Effector memory CD8-positive, alpha-beta T cell (primary cell): ENCODE results near the gene GNAI1.

Source experiments
- ATAC-seq: fragments of 150-1000 bp; cut with Tn5 transposase; replicated peaks from 2 replicates; pipeline ENCODE4 v1.10.0; 2021; ENCODE audit warnings: mild to moderate bottlenecking, moderate library complexity
- DNase-seq, 3 experiments: peaks; one replicate each; pipeline ENCODE4 v3.0.0; 2021
- H3K27ac Mint-ChIP-seq, 2 donors: one replicate each; pipeline ENCODE4 v1.8.0; 2022; ENCODE audit warnings: mild to moderate bottlenecking in 2 of 2, mixed read lengths in 2 of 2, moderate library complexity in 2 of 2
- H3K27me3 Mint-ChIP-seq, 2 donors: one replicate each; pipeline ENCODE4 v1.8.0; 2022; ENCODE audit warnings: mixed read lengths in 2 of 2
- H3K36me3 Mint-ChIP-seq: one replicate; pipeline ENCODE4 v1.8.0; 2022; ENCODE audit warnings: mild to moderate bottlenecking, moderate library complexity, mixed read lengths; ENCODE audit not compliant: insufficient read depth
- H3K4me1 Mint-ChIP-seq, 2 donors: one replicate each; pipeline ENCODE4 v1.8.0; 2022; ENCODE audit warnings: low read depth in 2 of 2, mixed read lengths in 2 of 2
- H3K4me3 Mint-ChIP-seq, 2 donors: one replicate each; pipeline ENCODE4 v1.8.0; 2022; ENCODE audit warnings: mild to moderate bottlenecking in 2 of 2, mixed read lengths in 2 of 2, moderate library complexity in 2 of 2
- H3K9me3 Mint-ChIP-seq, 2 donors: one replicate each; pipeline ENCODE4 v1.8.0; 2022; ENCODE audit warnings: mixed read lengths in 2 of 2

Gene GNAI1

DNA sequence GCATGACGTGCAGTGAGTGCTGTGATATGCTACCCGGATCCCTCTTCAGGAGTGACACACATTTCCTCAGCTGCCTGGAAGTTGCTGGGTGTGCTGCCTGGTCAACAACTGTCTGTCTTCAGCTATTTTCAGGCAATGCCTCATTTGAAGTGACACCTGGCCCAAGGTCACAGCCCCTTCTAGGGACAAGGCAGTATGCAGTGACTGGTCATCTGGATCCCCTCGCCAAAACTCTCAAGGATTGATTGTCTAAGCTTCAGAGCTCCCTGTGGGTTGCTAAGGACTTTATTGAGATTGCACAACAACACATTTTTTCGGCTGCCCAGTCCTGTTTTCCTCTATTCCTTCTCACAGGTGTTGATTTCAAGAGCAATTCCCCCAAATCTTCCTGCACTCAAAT, 108.8 kb downstream of the GNAI1 start:
- no peak for DNase-seq
- no peak overlapping the region for H3K4me3 Mint-ChIP-seq
- no peaks in the 10 kb centered on the region for H3K36me3 Mint-ChIP-seq
- peaks cover 3 to 13% of the 10 kb centered on the region in 2 donors for H3K9me3 Mint-ChIP-seq
- no peaks in the 10 kb centered on the region for H3K27me3 Mint-ChIP-seq
- no peaks in the 10 kb centered on the region for H3K4me1 Mint-ChIP-seq
- no peak overlapping the region for H3K27ac Mint-ChIP-seq
- no peak for ATAC-seq

DNA sequence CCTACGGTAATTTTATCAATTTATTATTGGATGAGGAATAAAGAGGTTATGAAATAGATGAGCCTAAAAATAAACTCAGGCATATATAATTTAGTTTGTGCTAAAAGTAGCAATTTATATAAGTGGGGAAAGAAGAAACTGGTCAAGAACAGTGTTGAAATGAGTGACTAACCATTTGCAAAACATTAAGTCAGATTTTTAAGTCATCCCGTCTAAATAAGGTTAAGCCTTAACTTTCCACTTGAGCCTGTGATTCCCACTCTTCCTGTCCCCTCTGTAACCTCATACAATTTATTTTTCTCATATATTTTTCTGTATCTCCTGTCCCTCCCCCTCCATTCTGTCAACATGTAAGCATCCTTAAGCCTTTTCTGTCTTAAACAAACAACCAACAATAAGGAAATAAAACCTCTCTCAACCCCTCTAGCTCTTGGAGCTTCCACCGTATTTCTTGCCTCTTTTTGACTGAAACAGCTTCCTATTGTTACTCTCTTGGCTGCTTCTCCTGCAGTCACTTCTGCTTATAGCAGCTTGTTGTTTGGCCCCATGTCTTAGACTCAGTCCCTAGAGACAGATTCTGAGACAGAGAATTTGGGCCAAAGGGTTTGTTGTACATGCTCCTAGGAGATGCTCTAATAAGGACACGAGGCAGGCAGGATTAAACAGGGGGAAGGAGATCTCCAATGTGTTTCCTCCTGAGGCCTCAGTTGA, 109.7 kb downstream of the GNAI1 start:
- DNase-seq: no peak
- H3K4me3 Mint-ChIP-seq: no peak overlapping the region

DNA sequence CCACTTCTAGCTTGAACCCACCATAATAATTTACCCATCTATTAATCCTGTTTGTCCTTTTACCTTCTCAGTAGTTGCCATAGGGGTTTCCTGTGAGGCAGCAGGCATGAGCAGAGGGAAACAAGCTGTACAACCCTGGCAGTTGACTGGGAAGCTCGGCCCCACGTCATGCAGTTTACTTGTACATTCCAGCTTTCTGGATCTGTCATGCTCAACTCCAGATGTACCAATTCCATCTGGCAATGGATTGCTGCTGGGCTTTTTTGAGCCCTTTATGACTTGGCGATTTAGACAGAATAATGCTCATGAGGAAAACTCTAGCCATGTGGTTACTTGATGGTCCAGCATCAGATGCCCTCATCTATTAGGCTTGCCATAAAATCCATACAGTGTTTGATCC, 112.5 kb downstream of the GNAI1 start:
- DNase-seq: no peak
- H3K4me3 Mint-ChIP-seq: no peak overlapping the region
- no peaks in the 10 kb centered on the region for H3K4me1 Mint-ChIP-seq
- H3K27me3 Mint-ChIP-seq: no peaks in the 10 kb centered on the region
- no peaks in the 10 kb centered on the region for H3K36me3 Mint-ChIP-seq
- ATAC-seq: no peak
- peaks cover 6 to 19% of the 10 kb centered on the region in 2 donors for H3K9me3 Mint-ChIP-seq
- H3K27ac Mint-ChIP-seq: no peak overlapping the region

More for the DNA sequence above, 109.7 kb downstream of the GNAI1 start:
- ATAC-seq: no peak
- no peaks in the 10 kb centered on the region for H3K36me3 Mint-ChIP-seq
- no peaks in the 10 kb centered on the region for H3K4me1 Mint-ChIP-seq
- peaks cover 3 to 13% of the 10 kb centered on the region in 2 donors for H3K9me3 Mint-ChIP-seq
- no peak overlapping the region for H3K27ac Mint-ChIP-seq
- no peaks in the 10 kb centered on the region for H3K27me3 Mint-ChIP-seq

DNA sequence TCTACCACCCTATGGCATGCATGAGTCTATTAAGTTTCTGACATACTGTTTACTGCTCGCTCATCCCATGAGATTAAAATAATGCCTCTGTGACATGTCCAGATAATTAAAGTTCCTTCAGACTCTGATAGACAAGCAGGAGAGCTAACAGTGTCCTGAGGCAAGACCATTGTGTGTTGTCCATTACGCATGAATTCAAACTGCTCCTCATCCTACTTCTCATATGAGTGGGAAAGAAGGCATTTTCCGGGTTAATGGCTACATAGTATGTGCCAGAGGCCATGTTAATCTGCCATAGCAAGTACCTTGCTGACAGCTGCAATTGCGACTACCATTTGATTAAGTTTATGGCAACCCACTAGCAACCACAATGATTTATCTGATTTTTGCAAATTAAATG, 113.3 kb downstream of the GNAI1 start:
- Mint-ChIP-seq H3K27me3 (no peaks in the 10 kb centered on the region), H3K4me1 (no peaks in the 10 kb centered on the region), H3K4me3 (no peak overlapping the region), H3K36me3 (no peaks in the 10 kb centered on the region), H3K27ac (no peak overlapping the region), H3K9me3 (peaks cover 8 to 19% of the 10 kb centered on the region in 2 donors)
- ATAC-seq (no peak), DNase-seq (no peak)

DNA sequence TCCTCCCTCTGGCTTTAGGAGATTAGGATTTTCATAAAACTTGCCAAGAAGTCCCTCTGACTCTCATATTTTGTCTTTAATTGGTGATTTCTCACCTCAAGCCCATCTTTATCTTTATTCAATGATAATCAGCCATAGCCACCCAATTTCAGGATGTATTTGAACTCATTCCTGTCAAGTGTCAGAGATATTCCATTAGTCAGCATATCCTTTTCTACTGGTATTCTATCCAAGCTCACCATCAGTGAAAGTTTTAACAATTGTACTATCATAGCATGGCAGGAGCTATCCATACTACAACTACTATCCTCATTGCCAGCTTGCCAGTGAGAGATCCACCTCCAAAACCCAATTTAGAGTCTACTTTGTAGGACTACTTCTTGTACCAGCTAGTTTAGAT, 114.6 kb downstream of the GNAI1 start:
- no peaks in the 10 kb centered on the region for H3K4me1 Mint-ChIP-seq
- H3K4me3 Mint-ChIP-seq: no peak overlapping the region
- ATAC-seq (no peak), DNase-seq (no peak)
- H3K36me3 Mint-ChIP-seq: no peaks in the 10 kb centered on the region
- no peak overlapping the region for H3K27ac Mint-ChIP-seq
- H3K9me3 Mint-ChIP-seq: peaks cover 11 to 27% of the 10 kb centered on the region in 2 donors
- no peaks in the 10 kb centered on the region for H3K27me3 Mint-ChIP-seq

DNA sequence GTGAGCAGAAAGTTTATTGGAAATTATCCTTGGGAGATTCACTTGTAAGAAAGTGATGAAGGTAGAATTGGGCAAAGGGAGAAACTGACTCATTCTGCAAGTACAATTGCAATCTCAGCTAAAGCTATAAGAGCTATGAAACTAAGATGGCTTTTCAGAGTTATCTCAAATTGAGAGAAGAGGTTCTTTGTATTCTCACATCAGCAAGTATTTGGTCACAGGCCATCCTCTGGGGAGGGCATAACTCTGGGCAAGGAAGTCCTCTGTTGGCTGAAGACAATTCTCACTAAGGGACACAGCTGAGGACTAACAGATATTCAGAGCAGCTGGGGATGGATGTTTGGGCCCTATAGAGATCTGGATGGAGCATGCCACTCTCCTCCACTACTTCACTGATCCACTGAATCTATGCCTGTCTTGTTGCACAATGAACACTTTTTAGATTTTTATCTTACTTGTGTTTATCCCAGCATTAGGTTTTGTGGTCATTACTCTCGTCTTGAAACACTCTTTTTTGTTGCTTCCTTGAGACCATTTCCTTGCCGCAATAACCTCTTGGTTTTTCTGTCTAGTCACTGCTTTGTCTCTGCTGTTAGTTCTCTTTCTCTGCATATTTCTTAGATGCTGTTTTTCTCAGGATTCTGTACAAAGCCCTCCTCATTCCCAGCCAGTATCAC, 115.1 kb downstream of the GNAI1 start:
- Mint-ChIP-seq H3K4me1 (no peaks in the 10 kb centered on the region), H3K4me3 (no peak overlapping the region), H3K27ac (no peak overlapping the region), H3K9me3 (peaks cover 8 to 32% of the 10 kb centered on the region in 2 donors), H3K36me3 (no peaks in the 10 kb centered on the region), H3K27me3 (no peaks in the 10 kb centered on the region)
- ATAC-seq (no peak), DNase-seq (no peak)

DNA sequence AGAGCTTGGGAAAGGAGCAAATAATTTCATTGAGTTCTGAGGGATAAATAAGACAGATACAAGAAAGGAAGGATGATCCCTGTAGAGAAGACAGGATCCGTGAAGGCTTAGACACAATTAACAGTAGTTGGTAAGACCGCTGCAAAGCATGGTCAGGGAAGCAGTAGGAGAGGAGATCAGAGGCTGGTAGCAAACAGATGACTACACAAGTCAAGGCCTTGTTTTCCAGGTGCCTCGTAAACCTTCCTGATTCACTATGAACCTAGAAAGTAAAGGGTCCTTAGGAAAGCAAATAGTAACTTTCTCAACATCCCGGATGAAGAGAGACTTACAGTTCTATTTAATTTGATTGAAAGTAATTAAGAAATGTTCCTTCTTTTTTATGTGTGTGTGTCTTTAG, 118.6 kb downstream of the GNAI1 start:
- Mint-ChIP-seq H3K9me3 (peaks cover 13 to 41% of the 10 kb centered on the region in 2 donors), H3K27ac (no peak overlapping the region), H3K4me1 (no peaks in the 10 kb centered on the region), H3K36me3 (no peaks in the 10 kb centered on the region), H3K4me3 (no peak overlapping the region), H3K27me3 (no peaks in the 10 kb centered on the region)
- ATAC-seq (no peak), DNase-seq (no peak)

DNA sequence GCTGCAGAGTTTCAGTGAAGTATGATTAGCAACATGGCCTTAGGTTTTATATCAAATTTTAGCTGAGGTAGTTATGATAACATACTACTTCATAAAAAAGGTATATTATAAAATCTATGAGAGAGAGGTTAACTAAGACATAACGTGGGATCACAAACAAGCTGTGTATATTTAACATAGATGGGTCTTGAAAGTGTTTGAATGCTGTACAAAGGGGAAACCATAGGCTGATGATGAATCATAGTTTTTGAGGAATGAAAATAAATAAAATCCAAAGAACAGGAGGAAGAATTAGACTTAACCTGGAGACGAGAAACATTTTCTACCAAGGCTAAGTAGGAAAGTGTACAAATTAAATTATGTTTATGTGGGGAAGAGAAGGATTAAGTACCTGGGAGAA, 119.0 kb downstream of the GNAI1 start:
- DNase-seq: no peak
- Mint-ChIP-seq H3K4me1 (no peaks in the 10 kb centered on the region), H3K36me3 (no peaks in the 10 kb centered on the region), H3K4me3 (no peak overlapping the region), H3K27ac (no peak overlapping the region), H3K27me3 (no peaks in the 10 kb centered on the region), H3K9me3 (peaks cover 13 to 41% of the 10 kb centered on the region in 2 donors)
- ATAC-seq: no peak

DNA sequence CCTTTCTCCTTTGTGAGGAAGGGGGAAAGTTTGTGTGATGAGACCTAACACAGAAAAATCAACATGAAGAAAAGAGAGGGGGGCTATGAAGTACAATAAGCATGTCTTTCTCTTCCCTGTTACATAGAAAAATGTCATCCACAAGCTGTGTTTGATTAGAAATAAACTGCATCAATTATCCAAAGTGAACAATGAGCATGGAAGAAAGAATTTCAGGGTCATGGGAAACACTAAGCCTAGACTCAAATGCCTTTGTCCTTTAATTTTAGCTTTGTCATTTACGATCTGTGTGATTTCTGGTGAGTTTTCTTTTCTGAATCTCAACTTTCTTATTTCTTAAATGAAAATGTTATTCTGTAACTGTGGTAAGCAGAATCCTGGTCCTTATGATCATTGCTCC, 121.0 kb downstream of the GNAI1 start:
- H3K27me3 Mint-ChIP-seq: no peaks in the 10 kb centered on the region
- DNase-seq (no peak), ATAC-seq (no peak)
- H3K27ac Mint-ChIP-seq: no peak overlapping the region
- H3K4me3 Mint-ChIP-seq: no peak overlapping the region
- H3K36me3 Mint-ChIP-seq: no peaks in the 10 kb centered on the region
- no peaks in the 10 kb centered on the region for H3K4me1 Mint-ChIP-seq
- H3K9me3 Mint-ChIP-seq: peaks cover 14 to 32% of the 10 kb centered on the region in 2 donors

DNA sequence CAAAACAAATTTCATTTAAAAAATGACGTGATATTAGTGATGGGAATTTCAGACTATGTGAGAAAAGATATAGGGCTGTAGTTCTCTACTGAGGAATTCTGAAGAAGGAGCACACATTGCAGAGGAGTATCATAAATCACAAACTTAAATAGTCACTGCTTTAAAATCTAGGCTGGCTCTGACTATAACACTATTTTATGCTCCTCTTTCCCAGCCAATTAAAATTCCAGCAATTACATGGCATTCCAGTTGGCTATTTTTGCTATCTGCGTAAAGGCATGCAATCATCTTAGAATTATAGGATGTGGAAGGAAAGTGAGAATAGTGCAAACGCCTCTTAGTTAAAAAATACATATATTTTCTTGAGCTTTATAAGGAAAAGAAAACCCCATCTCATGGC, 123.1 kb downstream of the GNAI1 start:
- H3K27ac Mint-ChIP-seq: no peak overlapping the region
- ATAC-seq (no peak), DNase-seq (no peak)
- H3K4me1 Mint-ChIP-seq: no peaks in the 10 kb centered on the region
- no peak overlapping the region for H3K4me3 Mint-ChIP-seq
- no peaks in the 10 kb centered on the region for H3K27me3 Mint-ChIP-seq
- peaks cover 11 to 42% of the 10 kb centered on the region in 2 donors for H3K9me3 Mint-ChIP-seq
- no peaks in the 10 kb centered on the region for H3K36me3 Mint-ChIP-seq

DNA sequence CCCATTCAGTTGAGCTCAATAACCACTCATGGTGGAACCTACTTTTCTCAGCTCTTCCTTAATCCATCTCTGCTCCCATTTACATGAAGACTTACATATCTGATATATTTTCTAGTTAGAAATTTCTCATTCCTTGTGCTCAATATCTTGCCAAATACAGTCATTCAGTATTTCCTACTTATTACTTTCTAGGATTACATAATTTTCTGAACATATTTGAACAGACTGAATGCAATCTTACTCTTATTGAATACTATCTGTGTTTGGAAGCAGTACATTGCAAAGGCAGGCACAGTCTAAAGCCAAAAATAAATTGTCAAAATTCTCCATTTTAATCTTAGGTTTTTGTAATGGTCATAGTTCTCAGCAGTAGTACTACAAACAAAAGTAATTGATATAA, 126.0 kb downstream of the GNAI1 start:
- H3K27ac Mint-ChIP-seq: no peak overlapping the region
- ATAC-seq: no peak

DNA sequence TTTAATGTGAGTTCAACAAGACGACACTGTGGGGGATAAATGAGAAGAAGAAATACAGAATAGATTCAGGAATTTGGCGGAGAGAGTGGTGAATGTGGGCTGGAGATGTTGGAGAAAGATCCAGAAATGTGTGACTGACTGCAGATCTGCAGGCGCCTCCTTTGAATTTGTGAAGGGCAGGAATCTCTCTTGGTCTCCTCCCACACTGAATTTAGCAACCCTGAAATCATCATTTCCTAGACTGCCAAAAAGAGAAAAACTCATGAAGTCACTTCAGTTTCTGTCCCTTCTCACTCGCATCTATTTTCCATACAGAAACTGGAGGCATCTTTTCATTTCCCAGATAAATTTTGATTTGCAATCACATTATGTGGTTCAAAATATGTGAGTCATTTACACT, 128.7 kb downstream of the GNAI1 start:
- Mint-ChIP-seq H3K4me1 (no peaks in the 10 kb centered on the region), H3K4me3 (no peak overlapping the region), H3K27me3 (no peaks in the 10 kb centered on the region), H3K9me3 (peaks cover 5 to 14% of the 10 kb centered on the region in 2 donors), H3K36me3 (no peaks in the 10 kb centered on the region), H3K27ac (no peak overlapping the region)
- DNase-seq: no peak
- no peak for ATAC-seq

More for the DNA sequence above, 126.0 kb downstream of the GNAI1 start:
- H3K36me3 Mint-ChIP-seq: no peaks in the 10 kb centered on the region
- H3K9me3 Mint-ChIP-seq: peaks cover 6 to 29% of the 10 kb centered on the region in 2 donors
- no peaks in the 10 kb centered on the region for H3K27me3 Mint-ChIP-seq
- H3K4me1 Mint-ChIP-seq: no peaks in the 10 kb centered on the region
- no peak overlapping the region for H3K4me3 Mint-ChIP-seq
- DNase-seq: no peak

DNA sequence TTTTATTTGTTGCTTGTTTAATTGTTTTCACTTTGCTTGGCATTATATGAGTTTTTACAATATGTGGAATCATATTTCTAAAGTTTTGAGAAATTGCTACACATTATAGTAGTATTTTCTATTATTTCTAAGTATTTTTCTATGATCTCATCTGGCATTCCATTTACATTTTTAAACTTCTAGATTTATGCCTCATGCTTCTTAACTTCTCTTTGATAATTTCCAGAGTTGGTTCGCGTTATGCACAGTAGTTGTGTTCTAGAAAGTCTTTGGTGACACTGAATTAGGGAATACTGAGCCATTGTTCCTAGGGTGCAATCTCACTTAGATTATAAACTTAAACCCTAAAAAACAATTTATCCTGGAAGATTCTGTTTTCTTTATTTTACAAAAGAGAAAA, 129.2 kb downstream of the GNAI1 start:
- no peak for DNase-seq
- no peaks in the 10 kb centered on the region for H3K36me3 Mint-ChIP-seq

DNA sequence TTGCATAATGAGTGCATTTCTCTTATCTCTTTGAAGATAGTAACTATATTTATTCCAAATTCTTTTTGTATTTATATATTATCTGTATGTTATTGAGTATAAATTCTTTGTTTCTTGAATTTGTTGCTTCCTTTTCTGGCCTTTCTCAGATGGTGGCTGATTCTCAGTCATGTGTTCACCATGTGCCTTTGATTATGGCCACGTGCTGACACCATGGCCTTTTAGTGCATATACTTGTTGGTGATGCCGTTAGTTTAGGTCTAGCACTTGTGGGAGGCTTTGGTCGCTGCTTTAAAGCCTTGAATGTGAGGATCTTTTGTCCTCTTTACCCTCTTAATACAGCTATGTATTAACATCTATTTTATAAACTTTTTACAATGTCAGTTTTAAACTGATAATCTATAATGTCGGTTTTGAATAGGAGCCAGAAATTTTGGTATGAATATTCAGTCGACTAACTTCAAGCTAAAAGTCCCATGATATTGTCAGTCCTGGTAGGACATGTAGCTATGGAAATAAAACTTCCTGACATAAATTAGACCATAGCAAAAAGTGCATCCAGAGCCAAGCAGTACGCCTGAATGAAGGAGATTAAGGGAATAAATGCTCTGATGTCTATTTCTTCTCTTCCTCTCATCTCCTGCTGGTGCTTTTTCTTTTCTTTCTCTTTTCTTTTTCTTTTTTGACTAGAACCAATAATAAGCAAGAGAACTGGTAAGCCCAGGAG, 130.3 kb downstream of the GNAI1 start:
- DNase-seq (no peak), ATAC-seq (no peak)
- H3K9me3 Mint-ChIP-seq: peaks cover 2 to 14% of the 10 kb centered on the region in 2 donors
- H3K4me3 Mint-ChIP-seq: no peak overlapping the region
- no peak overlapping the region for H3K27ac Mint-ChIP-seq
- H3K4me1 Mint-ChIP-seq: no peaks in the 10 kb centered on the region
- H3K36me3 Mint-ChIP-seq: no peaks in the 10 kb centered on the region
- H3K27me3 Mint-ChIP-seq: no peaks in the 10 kb centered on the region

More for the DNA sequence above, 129.2 kb downstream of the GNAI1 start:
- Mint-ChIP-seq H3K9me3 (peaks cover 5 to 14% of the 10 kb centered on the region in 2 donors), H3K4me3 (no peak overlapping the region), H3K4me1 (no peaks in the 10 kb centered on the region), H3K27ac (no peak overlapping the region), H3K27me3 (no peaks in the 10 kb centered on the region)
- ATAC-seq: no peak
